HEK293 (cell line): Measurements from ENCODE around the gene UBA7.

Source experiments
- CTCF ChIA-PET: fragments of 350-600 bp; formaldehyde crosslinking; extraction: SDS; loops from one replicate; lab custom pipeline; 2021; ENCODE audit warnings: antibody characterized with exemption; lab: Yijun Ruan, JAX
- POLR2A ChIA-PET: fragments of 300-600 bp; formaldehyde crosslinking; extraction: SDS; loops from one replicate; lab custom pipeline; 2020; ENCODE audit warnings: antibody characterized with exemption, inconsistent platforms; lab: Yijun Ruan, JAX
- H3K27ac ChIP-seq: fragments of 200-500 bp; sonication (Bioruptor generic); 2 replicates; pipeline ENCODE4 v1.5.1; 2014; ENCODE audit warnings: low read depth, low read length, control low read depth, inconsistent platforms; ENCODE audit errors: extremely low read depth
- H3K36me3 ChIP-seq, 2 experiments: fragments of 200-500 bp in 1 of 2; sonication (Bioruptor generic) in 1 of 2; 1 replicate in 1 of 2; 2 replicates in 1 of 2; pipeline ENCODE4 v1.5.1; 2014 to 2017; ENCODE audit warnings: inconsistent platforms in 2 of 2, low read length in 2 of 2; ENCODE audit not compliant: control insufficient read depth in 2 of 2, insufficient read depth in 1 of 2
- H3K4me1 ChIP-seq: fragments of 200-500 bp; sonication (Bioruptor generic); 2 replicates; pipeline ENCODE4 v1.5.1; 2014; ENCODE audit warnings: mild to moderate bottlenecking, low read length, inconsistent platforms; ENCODE audit not compliant: control insufficient read depth, insufficient read depth
- H3K4me3 ChIP-seq: 2 replicates; pipeline ENCODE4 v1.5.1; 2011; ENCODE audit warnings: low read depth, mild to moderate bottlenecking, control low read depth, low read length, moderate library complexity
- H3K9me3 ChIP-seq: fragments of 200-500 bp; sonication (Bioruptor generic); 2 replicates; pipeline ENCODE4 v1.5.1; 2014; ENCODE audit warnings: low read depth, low read length, inconsistent platforms; ENCODE audit not compliant: control insufficient read depth, insufficient read depth
- GLI4 ChIP-seq: fragments of 450-650 bp; formaldehyde crosslinking; IDR thresholded peaks from 2 replicates; pipeline ENCODE4 v1.5.1; 2016; ENCODE audit warnings: missing biosample characterization, missing genetic modification characterization
- KLF10 ChIP-seq: fragments of 450-650 bp; IDR thresholded peaks from 2 replicates; pipeline ENCODE4 v1.5.1; 2018; ENCODE audit warnings: missing biosample characterization, mild to moderate bottlenecking, missing genetic modification characterization
- KLF16 ChIP-seq: fragments of 450-650 bp; formaldehyde crosslinking; IDR thresholded peaks from 2 replicates; pipeline ENCODE4 v1.5.1; 2017; ENCODE audit warnings: missing biosample characterization, missing genetic modification characterization
- KLF9 ChIP-seq: fragments of 450-650 bp; formaldehyde crosslinking; IDR thresholded peaks from 2 replicates; pipeline ENCODE4 v1.5.1; 2016; ENCODE audit warnings: missing biosample characterization, missing genetic modification characterization, low read depth
- OVOL3 ChIP-seq: fragments of 450-650 bp; formaldehyde crosslinking; IDR thresholded peaks from 2 replicates; pipeline ENCODE4 v1.5.1; 2016; ENCODE audit warnings: missing biosample characterization, missing genetic modification characterization
- ZBTB48 ChIP-seq: fragments of 450-650 bp; formaldehyde crosslinking; IDR thresholded peaks from 2 replicates; pipeline ENCODE4 v1.5.1; 2016; ENCODE audit warnings: missing biosample characterization, missing genetic modification characterization
- ZFP69B ChIP-seq: fragments of 450-650 bp; formaldehyde crosslinking; IDR thresholded peaks from 2 replicates; pipeline ENCODE4 v1.5.1; 2016; ENCODE audit warnings: missing biosample characterization, missing genetic modification characterization
- ZNF266 ChIP-seq: fragments of 450-650 bp; formaldehyde crosslinking; IDR thresholded peaks from 2 replicates; pipeline ENCODE4 v1.5.1; 2016; ENCODE audit warnings: missing biosample characterization, missing genetic modification characterization, low read depth
- ZNF324 ChIP-seq: fragments of 450-650 bp; formaldehyde crosslinking; IDR thresholded peaks from 2 replicates; pipeline ENCODE4 v1.5.1; 2016; ENCODE audit warnings: missing biosample characterization, missing genetic modification characterization
- ZNF426 ChIP-seq: fragments of 450-650 bp; formaldehyde crosslinking; IDR thresholded peaks from 2 replicates; pipeline ENCODE4 v1.5.1; 2017; ENCODE audit warnings: missing biosample characterization, missing genetic modification characterization, mild to moderate bottlenecking, inconsistent platforms, moderate library complexity
- ZNF610 ChIP-seq: fragments of 450-650 bp; formaldehyde crosslinking; IDR thresholded peaks from 2 replicates; pipeline ENCODE4 v1.5.1; 2016; ENCODE audit warnings: missing biosample characterization, missing genetic modification characterization, borderline replicate concordance
- ZNF76 ChIP-seq: fragments of 450-650 bp; formaldehyde crosslinking; IDR thresholded peaks from 2 replicates; pipeline ENCODE4; 2016; ENCODE audit warnings: low read depth, missing biosample characterization, missing genetic modification characterization, borderline replicate concordance
- TF ChIP-seq, protein P1 (sequence below): fragments of 450-650 bp; formaldehyde crosslinking; IDR thresholded peaks from 2 replicates; pipeline ENCODE4 v1.5.1; 2017; ENCODE audit warnings: missing biosample characterization, missing genetic modification characterization
- TF ChIP-seq, protein P2 (sequence below): fragments of 450-650 bp; formaldehyde crosslinking; conservative IDR thresholded peaks from 2 replicates; pipeline ENCODE4 v1.5.1; 2016; ENCODE audit warnings: low read depth, missing biosample characterization, missing genetic modification characterization
- TF ChIP-seq, protein P3 (sequence below): fragments of 450-650 bp; formaldehyde crosslinking; optimal IDR thresholded peaks from 2 replicates; pipeline ENCODE3; 2016; ENCODE audit warnings: missing biosample characterization, mild to moderate bottlenecking, missing genetic modification characterization
- TF ChIP-seq, protein P4 (sequence below): fragments of 450-650 bp; formaldehyde crosslinking; IDR thresholded peaks from 2 replicates; pipeline ENCODE4 v1.5.1; 2016; ENCODE audit warnings: missing biosample characterization, missing genetic modification characterization, borderline replicate concordance

Gene UBA7

DNA sequence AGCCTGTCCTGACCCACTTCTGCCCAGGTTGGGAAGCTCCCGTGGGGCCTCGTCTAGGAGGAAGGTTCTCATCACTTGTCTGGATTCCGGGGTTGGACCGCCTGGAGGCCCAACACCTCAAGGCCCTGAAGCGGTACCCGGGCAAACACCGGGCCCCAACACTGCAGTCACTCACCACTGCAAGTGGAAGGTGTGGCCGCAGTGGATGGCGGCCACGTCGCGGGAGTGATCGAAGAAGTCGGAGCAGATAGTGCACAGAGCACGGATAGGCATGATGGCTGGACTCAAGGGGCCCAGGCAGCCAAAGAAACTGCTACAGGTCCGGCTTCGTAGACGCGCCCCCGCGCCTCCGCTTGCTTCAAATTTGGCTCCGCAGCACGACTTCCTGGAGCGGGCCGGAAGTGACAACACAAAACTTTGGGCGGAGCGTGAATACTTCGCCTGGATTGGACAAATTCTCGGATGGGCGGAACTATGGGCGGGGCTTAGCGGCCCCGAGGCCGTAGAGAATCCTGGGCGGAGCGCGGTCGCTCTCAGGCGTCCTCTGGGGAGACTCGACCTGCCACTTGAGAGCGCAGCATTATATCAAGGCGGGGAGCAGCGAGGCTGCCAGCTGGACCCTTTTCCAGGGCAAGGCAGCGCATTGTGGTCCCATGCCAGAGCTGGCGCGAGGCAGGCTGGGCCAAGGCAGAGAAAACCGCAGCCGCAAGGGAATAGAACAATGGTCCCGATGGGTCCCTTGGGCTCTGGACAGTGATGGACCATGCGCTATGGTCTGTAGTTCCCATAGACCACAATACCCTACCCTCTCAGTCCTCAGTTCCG, 42.6 kb upstream of the UBA7 start, which contains the start of gene TRAIP (continued):
- TF ChIP-seq, protein P1, sequence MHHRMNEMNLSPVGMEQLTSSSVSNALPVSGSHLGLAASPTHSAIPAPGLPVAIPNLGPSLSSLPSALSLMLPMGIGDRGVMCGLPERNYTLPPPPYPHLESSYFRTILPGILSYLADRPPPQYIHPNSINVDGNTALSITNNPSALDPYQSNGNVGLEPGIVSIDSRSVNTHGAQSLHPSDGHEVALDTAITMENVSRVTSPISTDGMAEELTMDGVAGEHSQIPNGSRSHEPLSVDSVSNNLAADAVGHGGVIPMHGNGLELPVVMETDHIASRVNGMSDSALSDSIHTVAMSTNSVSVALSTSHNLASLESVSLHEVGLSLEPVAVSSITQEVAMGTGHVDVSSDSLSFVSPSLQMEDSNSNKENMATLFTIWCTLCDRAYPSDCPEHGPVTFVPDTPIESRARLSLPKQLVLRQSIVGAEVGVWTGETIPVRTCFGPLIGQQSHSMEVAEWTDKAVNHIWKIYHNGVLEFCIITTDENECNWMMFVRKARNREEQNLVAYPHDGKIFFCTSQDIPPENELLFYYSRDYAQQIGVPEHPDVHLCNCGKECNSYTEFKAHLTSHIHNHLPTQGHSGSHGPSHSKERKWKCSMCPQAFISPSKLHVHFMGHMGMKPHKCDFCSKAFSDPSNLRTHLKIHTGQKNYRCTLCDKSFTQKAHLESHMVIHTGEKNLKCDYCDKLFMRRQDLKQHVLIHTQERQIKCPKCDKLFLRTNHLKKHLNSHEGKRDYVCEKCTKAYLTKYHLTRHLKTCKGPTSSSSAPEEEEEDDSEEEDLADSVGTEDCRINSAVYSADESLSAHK (tag by site-specific recombination), result peak; percentile 80
- TF ChIP-seq KLF16 (0 out of 2 replicates have a peak, but pooled peaks have one; percentile 42), KLF9 (peak; percentile 56; the same call in 1 of the 2 replicates), ZNF76 (tag by site-specific recombination) (0 out of 2 replicates have a peak, but pooled peaks have one; percentile 20), ZNF426 (no peak), ZBTB48 (tag by site-specific recombination) (peak; percentile 14; the same call in 1 of the 2 replicates), KLF10 (tag by site-specific recombination) (peak; percentile 22; the same call in 1 of the 2 replicates)
- TF ChIP-seq, protein P2, sequence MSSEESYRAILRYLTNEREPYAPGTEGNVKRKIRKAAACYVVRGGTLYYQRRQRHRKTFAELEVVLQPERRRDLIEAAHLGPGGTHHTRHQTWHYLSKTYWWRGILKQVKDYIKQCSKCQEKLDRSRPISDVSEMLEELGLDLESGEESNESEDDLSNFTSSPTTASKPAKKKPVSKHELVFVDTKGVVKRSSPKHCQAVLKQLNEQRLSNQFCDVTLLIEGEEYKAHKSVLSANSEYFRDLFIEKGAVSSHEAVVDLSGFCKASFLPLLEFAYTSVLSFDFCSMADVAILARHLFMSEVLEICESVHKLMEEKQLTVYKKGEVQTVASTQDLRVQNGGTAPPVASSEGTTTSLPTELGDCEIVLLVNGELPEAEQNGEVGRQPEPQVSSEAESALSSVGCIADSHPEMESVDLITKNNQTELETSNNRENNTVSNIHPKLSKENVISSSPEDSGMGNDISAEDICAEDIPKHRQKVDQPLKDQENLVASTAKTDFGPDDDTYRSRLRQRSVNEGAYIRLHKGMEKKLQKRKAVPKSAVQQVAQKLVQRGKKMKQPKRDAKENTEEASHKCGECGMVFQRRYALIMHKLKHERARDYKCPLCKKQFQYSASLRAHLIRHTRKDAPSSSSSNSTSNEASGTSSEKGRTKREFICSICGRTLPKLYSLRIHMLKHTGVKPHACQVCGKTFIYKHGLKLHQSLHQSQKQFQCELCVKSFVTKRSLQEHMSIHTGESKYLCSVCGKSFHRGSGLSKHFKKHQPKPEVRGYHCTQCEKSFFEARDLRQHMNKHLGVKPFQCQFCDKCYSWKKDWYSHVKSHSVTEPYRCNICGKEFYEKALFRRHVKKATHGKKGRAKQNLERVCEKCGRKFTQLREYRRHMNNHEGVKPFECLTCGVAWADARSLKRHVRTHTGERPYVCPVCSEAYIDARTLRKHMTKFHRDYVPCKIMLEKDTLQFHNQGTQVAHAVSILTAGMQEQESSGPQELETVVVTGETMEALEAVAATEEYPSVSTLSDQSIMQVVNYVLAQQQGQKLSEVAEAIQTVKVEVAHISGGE (tag by site-specific recombination), result peak; percentile 94
- TF ChIP-seq, protein P3, sequence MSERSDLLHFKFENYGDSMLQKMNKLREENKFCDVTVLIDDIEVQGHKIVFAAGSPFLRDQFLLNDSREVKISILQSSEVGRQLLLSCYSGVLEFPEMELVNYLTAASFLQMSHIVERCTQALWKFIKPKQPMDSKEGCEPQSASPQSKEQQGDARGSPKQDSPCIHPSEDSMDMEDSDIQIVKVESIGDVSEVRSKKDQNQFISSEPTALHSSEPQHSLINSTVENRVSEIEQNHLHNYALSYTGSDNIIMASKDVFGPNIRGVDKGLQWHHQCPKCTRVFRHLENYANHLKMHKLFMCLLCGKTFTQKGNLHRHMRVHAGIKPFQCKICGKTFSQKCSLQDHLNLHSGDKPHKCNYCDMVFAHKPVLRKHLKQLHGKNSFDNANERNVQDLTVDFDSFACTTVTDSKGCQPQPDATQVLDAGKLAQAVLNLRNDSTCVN, result peak; percentile 67

- ChIA-PET POLR2A (no interaction called here), CTCF (interaction anchor here (0.8 to 1.4 kb wide), 3 partner anchors 17 to 50 kb away, joined by 3 to 5 read pairs (median 5); no protein-coding TSS in a partner anchor)
- Histone ChIP-seq H3K36me3 (peaks cover 0 to 3% of the 10 kb centered on the region in 2 experiments; a peak in 2 of 3 replicates), H3K9me3 (no peaks in the 10 kb centered on the region), H3K4me3 (peak overlapping the region; percentile 54), H3K27ac (no peak overlapping the region), H3K4me1 (no peaks in the 10 kb centered on the region)
- TF ChIP-seq ZNF324 (tag by site-specific recombination) (no peak), GLI4 (tag by site-specific recombination) (no peak), OVOL3 (no peak), ZNF610 (tag by site-specific recombination) (no peak), ZFP69B (tag by site-specific recombination) (no peak), ZNF266 (tag by site-specific recombination) (no peak), ZNF426 (no peak)
- TF ChIP-seq, protein P4, sequence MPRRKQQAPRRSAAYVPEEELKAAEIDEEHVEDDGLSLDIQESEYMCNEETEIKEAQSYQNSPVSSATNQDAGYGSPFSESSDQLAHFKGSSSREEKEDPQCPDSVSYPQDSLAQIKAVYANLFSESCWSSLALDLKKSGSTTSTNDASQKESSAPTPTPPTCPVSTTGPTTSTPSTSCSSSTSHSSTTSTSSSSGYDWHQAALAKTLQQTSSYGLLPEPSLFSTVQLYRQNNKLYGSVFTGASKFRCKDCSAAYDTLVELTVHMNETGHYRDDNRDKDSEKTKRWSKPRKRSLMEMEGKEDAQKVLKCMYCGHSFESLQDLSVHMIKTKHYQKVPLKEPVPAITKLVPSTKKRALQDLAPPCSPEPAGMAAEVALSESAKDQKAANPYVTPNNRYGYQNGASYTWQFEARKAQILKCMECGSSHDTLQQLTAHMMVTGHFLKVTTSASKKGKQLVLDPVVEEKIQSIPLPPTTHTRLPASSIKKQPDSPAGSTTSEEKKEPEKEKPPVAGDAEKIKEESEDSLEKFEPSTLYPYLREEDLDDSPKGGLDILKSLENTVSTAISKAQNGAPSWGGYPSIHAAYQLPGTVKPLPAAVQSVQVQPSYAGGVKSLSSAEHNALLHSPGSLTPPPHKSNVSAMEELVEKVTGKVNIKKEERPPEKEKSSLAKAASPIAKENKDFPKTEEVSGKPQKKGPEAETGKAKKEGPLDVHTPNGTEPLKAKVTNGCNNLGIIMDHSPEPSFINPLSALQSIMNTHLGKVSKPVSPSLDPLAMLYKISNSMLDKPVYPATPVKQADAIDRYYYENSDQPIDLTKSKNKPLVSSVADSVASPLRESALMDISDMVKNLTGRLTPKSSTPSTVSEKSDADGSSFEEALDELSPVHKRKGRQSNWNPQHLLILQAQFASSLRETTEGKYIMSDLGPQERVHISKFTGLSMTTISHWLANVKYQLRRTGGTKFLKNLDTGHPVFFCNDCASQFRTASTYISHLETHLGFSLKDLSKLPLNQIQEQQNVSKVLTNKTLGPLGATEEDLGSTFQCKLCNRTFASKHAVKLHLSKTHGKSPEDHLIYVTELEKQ (tag by site-specific recombination), result no peak
Measured at GRCh38 chr3:49855662-49856061, 41.9 kb upstream of the UBA7 start.
